ENCODE results near the gene CNTNAP5.

- no peak for TF ChIP-seq CTCF (IDR thresholded peaks at IDR 0.05)
- TF ChIP-seq POLR2A (IDR thresholded peaks at IDR 0.05): no peak
These were observed 601.9 kb downstream of the CNTNAP5 start for GRCh38 chr2:124626993-124627392.
